Femur (tissue), 1 donor: ENCODE data around the gene MYH9.

Experiments used
- DNase-seq: peaks from one replicate; pipeline ENCODE4 v3.0.0-alpha.2; 2017

Gene MYH9

GRCh38 chr22:36344106-36344827, 43.5 kb downstream of the MYH9 start:
- DNase-seq = no peak

- peak; percentile 62 for DNase-seq
These were observed 44.1 kb downstream of the MYH9 start for GRCh38 chr22:36343720-36344105.

- DNase-seq = no peak
These were observed 44.6 kb downstream of the MYH9 start for GRCh38 chr22:36343070-36343719.

- no peak for DNase-seq
These were observed 46.1 kb downstream of the MYH9 start for GRCh38 chr22:36341640-36342041.

GRCh38 chr22:36340621-36341020, 47.1 kb downstream of the MYH9 start:
- DNase-seq = no peak

GRCh38 chr22:36339171-36340065, 48.3 kb downstream of the MYH9 start:
- DNase-seq = no peak

GRCh38 chr22:36337365-36338130, 50.2 kb downstream of the MYH9 start:
- DNase-seq = no peak

GRCh38 chr22:36336246-36337182, 51.3 kb downstream of the MYH9 start:
- no peak for DNase-seq

- no peak for DNase-seq
These were observed 52.1 kb downstream of the MYH9 start for GRCh38 chr22:36335621-36336020.

GRCh38 chr22:36334821-36335603, 52.8 kb downstream of the MYH9 start:
- peak; percentile 73 for DNase-seq

- no peak for DNase-seq
These were observed 53.5 kb downstream of the MYH9 start for GRCh38 chr22:36334081-36334820.

GRCh38 chr22:36333644-36334043, 54.1 kb downstream of the MYH9 start:
- no peak for DNase-seq

- DNase-seq = peak; percentile 74
These were observed 55.0 kb downstream of the MYH9 start for GRCh38 chr22:36332623-36333332.

GRCh38 chr22:36331912-36332622, 55.7 kb downstream of the MYH9 start:
- peak; percentile 83 for DNase-seq

- peak; percentile 79 for DNase-seq
These were observed 56.4 kb downstream of the MYH9 start for GRCh38 chr22:36331306-36331911.

- peak; percentile 63 for DNase-seq
These were observed 57.0 kb downstream of the MYH9 start for GRCh38 chr22:36330655-36331305.

- DNase-seq = no peak
These were observed 57.6 kb downstream of the MYH9 start for GRCh38 chr22:36330127-36330526.
